C4-2B (cell line): ENCODE data around the gene LUM.

Experiments
- ZFX ChIP-seq: fragments of 450-650 bp; IDR thresholded peaks from 2 replicates; pipeline ENCODE4 v1.6.1; 2017
- TF ChIP-seq, protein P1 (sequence below): fragments of 450-650 bp; conservative IDR thresholded peaks from 2 replicates; pipeline ENCODE4 v1.5.1; 2017; ENCODE audit warnings: mild to moderate bottlenecking

GRCh38 chr12:91065396-91065795, 45.9 kb downstream of the LUM start:
- TF ChIP-seq, protein P1, sequence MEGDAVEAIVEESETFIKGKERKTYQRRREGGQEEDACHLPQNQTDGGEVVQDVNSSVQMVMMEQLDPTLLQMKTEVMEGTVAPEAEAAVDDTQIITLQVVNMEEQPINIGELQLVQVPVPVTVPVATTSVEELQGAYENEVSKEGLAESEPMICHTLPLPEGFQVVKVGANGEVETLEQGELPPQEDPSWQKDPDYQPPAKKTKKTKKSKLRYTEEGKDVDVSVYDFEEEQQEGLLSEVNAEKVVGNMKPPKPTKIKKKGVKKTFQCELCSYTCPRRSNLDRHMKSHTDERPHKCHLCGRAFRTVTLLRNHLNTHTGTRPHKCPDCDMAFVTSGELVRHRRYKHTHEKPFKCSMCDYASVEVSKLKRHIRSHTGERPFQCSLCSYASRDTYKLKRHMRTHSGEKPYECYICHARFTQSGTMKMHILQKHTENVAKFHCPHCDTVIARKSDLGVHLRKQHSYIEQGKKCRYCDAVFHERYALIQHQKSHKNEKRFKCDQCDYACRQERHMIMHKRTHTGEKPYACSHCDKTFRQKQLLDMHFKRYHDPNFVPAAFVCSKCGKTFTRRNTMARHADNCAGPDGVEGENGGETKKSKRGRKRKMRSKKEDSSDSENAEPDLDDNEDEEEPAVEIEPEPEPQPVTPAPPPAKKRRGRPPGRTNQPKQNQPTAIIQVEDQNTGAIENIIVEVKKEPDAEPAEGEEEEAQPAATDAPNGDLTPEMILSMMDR = no peak
- TF ChIP-seq ZFX = no peak
